SHP77 (cell line): ENCODE data around the gene SPATA3.

Experiments used
- DNase-seq, 2 experiments: peaks; one replicate each; lab custom pipeline; 2025; lab: John Stamatoyannopoulos, UW

SPATA3 gene

DNA sequence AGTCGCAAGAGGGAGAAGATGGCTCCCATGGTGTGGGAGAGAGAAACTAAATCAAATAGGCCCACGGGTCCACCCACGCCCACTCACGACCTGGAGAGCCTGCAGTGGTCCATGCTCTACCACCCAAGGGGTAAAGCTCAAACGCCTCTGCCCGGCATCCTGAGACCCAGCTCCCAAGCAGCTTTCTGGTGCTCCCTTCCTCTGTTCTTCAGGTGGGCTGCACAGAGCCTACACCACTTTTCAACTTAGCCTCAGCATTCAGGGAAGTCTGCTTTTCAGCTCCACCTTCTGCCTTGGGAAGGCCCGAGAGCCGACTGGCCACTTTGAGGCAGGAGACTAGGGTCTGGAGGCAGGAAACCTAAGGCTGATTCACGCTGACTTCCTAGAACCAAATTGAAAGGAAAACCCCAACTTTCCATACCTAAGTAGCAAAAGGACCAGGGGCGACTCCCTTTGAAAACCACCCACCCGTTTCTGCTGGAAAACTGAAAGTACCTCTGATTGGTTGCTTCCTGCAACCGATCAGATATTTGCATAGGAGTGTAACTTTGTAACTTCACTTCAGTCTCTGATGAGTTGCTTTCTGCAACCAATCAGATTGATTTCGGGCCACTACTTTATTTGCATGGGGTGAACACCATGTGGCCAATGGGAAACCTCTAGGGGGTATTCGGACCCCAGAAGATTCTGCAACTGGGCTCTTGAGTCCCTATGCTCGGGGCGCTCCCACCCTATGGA is 26.8 kb upstream of the SPATA3 start:
- no peak for DNase-seq

DNA sequence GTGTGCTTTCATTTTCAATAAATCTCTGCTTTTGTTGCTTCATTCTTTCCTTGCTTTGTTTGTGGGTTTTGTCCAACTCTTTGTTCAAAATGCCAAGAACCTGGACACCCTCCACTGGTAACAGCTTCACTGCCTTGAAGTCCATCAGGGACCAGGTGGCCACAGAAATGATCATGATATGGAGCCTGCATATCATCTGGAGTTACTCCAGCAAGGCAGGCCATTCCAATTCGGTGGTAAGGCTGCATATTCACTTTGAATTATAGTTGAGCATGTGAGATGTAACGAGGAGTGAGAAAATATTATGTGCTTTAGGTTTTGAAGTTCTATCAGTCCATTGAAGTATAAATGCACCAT is 26.3 kb upstream of the SPATA3 start:
- no peak for DNase-seq

DNA sequence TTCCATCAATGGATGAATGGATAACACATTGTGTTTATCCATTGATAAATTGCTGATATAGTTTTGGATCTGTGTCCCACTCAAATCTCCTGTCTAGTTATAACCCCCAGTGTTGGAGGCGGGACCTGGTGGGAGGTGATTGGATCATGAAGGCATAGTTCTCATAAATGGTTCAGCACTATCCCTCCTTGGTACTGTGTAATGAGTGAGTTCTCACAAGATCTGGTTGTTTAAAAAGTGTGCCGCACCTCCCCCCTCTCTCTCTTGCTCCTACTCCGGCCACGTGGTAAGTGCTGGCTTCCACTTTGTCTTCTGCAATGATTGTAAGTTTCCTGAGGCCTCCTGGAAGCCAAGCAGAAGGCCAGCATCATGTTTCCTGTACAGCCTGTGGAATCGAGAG is 23.9 kb upstream of the SPATA3 start:
- DNase-seq, result no peak

DNA sequence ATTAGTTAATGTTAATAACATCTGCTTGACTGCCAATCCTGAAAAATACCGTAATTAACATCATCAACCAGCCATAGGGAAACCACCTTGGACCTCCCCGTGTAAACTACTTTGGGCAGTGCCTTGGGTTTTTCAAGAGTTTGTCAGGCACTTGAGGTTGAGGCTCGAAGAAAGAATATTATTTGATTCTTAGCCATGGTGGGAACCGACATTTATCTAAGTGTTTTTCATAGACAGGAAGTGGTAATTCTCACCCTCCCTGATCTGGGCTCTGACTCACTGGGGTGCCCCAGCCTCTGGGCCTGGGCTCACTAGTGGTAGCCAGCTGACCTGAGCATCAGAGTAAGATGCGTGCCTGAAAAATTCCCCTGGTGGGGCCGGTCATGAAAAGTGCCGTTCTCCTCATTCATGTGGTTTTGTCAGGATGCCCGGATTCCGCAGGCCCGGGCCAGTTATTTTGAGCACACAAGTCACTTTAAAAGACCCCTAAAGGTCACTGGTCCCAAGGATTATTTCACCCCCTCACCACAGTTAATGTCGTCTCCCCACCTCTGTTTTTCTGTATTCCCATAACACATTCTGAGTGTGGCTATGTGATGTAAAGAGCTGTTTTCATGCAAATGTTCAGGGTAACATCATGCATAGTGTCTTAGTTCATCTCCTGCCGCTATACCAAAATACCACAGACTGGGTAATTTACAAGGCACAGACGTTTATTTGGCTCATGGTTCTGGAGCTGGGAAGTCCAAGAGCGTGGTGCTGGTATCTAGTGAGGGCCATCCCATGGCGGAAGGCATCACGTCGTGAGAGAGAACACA is 21.6 kb upstream of the SPATA3 start:
- DNase-seq, result no peak

DNA sequence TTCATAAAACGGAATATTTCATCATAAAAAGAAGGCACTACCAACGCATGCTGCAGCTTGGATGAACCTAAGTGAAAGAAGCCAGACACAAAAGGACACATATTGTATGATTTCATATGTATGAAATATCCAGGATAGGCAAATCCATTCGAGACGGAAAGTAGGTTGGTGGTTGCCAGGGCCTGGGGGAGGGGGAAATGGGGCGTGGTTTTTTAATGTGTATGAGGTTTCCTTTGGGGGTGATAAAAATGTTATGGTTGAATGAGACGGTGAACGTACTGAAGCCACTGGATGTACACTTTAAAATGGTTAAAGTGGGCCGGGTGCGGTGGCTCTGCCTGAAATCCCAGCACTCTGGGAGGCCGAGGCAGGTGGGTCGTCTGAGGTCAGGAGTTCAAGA is 20.0 kb upstream of the SPATA3 start:
- no peak for DNase-seq

DNA sequence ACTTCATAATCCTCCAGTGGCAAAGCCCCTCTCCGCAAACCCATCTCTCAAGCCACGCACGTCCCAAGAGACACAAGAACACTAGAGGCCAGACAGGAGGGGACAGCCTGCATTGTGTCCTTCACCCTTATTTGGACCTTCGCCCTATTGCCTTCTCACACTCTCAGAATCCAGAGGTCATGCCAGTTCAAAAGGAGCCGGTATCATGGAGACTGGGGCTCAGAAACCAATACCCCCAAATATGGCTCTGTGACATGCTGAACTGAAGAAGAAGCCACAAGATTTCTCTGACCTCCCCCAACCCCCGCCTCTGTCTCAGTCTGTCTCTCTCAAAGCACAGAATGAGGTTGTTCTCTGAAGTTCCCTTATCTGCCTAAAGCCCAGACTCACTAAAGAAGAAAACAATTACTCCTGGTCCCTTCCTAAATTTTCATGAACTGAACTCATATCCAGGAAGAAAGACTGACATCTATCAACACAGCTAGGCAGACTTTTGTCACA is 19.2 kb upstream of the SPATA3 start:
- no peak for DNase-seq

DNA sequence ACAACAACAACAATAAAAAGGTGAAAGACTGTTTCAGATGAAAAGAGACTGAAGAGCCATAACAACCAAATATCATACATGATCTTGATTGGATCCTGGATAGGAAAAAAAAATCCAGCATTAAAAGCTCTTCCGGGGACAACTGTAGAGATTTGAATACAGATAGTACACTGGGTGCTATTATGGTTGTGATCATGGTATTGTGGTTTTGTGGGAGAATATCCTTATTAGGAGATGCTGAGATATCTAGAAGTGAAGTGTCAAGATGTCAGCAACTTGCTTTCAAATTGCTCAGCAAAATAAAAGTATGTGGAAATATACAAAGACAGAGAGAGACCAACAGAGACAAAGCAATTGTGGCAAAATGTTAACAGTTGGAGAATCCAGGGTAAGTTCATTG is 15.5 kb upstream of the SPATA3 start:
- no peak for DNase-seq

DNA sequence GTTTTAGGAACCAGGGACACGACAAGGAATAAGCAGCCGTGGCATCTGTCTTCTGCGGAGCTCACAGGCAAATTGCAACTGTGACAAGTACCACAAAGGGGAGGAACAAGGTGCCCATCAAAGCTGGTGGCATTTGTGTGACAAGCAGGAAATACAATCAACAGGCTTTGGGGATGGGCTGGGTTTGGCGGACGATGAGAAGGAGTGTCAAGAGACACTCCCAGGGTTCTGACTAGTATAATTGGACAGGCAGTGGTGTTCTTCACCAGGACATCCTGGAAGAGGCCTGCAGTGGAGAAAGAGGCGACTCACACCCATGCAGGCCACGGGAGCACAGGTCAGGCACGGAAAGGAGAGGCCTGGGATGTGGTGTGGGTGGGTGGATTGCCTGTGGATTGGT is 14.2 kb upstream of the SPATA3 start:
- DNase-seq, result no peak

DNA sequence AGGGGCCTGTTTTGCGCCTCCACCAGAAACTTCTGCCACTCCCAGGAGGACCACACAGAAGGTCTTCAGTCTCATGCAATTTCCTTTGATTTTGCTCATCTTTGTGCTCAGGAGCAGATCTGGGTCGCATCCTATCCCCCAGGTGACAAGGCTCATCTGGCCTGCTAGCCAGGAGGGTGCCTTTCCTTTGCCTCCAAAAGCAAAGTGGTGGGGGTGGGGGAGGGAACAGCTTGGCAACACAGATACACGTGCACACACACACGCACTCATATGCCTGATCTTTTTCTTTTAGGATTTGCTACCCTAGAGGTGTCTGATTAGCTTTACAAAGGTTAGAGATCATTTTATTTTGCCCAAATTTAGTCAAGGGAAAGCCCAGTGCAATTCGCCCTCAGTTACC is 13.8 kb upstream of the SPATA3 start:
- no peak for DNase-seq

DNA sequence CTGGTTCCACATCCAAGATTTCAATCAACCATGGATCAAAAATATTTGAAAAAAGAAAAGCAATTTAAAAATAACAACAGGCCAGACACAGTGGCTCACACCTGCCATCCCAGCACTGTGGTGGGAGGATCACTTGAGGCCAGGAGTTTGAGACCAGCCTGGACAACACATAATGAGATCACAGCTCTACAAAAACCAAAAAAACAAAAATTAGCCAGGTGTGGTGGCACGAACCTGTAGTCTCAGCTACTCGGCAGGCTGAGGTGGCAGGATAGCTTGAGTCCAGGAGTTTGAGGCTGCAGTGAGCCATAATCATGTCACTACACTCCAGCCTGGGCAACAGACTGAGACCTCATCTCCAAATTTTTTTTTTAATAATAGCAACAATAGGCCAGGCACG is 13.4 kb upstream of the SPATA3 start:
- no peak for DNase-seq

DNA sequence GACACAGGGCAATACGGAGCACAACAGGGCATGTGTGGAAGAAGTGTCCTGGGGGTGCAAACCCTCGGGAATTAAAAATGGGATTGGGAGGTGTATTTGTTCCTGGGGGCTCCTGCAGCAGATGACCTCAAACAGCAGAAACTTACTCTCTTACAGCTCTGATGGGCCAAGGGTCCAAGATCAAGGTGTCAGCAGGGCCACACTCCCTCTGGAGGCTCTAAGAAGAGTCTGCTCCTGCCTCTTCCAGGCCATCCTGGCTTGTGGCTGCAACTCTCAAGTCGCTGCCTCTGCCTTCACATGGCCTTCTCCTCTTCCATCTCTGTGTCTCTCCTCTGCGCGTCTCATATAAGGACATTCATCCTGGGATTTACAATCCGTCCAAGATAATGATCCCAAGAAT is 12.4 kb upstream of the SPATA3 start:
- no peak for DNase-seq

DNA sequence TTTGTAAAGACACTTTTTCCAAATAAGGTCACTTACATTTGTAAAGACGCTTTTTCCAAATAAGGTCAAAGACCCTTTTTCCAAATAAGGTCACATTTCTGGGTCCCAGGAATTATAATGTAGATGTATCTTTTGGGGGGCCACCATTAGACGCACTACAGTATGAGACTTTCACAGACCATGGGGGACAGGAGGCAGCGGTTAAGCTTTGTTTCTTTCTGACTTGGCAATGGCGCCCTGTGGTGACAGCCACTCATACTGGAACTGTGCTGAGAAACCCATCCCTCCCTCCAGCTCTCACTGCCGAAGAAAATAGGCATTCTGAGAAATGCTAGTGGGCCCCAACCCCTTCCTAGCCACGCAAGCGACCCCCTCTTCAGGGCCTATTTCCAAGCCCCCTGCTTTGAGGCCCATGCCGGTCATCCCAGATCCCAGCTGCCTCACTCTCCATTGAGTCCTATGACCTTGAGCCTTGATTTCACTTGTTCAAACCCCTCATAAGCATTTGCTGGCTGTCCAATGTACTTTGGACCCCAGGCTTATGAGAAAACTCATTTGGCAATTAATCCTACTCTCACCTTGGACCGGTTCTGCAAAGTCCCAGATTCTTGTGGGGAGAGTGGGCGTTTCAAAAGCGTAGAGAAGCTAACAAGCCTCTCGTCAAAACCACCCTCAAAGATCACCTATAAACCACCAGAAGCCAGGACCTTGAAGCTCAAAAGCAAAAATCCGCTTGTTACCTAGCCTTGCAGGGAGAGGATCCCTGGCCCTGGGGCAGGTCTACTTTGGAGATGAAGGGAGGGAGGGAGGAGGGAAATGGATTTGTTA is 11.3 kb upstream of the SPATA3 start:
- DNase-seq, result no peak

DNA sequence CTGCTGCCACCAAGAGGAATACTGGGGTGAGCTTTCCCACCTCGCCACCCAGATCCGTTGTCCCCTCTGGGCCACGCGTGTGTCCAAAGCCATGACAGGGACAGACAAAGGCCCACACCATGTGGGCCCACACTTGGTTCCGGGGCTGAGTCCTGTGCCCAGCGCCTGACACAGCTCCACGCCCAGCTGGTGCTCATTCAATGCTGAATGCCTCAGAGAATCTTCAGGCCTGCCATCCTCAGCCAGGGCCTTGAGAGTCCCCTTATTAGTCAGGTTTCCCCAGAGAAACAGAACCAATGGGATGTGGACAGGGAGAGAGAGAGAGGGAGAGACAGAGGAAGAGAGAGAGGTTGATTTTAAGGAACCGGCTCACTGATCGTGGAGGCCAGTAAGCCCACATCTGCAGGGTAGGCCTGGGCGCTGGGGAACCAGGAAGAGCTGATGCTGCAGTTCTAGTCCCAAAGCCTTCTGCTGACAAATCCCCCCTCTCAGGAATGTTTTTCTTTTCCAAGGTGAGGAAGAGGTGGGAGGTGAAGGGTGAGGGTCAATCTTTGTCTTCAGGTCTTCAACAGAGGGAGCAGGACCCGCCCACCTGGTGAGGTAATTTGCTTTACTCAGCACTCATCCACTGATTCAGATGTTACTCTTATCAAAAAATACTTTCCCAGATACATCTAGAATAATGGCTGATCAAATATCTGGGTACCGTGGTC is 10.2 kb upstream of the SPATA3 start:
- no peak for DNase-seq

DNA sequence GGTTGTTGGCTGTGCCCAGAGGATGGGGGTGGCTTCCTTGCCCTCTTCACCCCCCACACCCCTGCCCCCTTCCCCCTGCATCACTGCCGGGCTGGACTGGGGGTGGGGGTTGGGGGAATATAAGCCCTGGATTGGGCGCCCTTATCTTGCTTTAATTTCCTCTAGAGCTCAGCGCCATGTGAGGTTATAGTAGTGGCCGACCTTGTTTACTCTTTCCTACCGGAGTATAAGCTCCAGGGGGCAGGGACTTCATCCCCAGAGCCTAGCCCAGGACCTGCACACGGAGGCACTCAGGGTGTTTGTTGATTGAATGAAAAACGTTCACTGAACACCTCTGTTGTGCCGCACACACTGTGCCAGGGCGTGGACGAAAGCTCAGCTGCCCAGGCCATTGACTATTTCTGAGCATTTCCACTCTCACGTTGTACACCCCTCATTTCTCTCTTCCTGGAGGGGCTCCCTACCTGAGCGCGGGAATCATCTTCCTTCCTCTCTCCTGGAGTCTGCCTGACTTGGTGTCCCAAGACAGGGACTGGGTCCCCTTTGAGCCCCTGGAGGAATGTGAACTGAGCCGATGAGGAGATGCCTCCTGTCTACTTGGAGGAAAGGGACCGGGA is 9.3 kb upstream of the SPATA3 start:
- no peak for DNase-seq

DNA sequence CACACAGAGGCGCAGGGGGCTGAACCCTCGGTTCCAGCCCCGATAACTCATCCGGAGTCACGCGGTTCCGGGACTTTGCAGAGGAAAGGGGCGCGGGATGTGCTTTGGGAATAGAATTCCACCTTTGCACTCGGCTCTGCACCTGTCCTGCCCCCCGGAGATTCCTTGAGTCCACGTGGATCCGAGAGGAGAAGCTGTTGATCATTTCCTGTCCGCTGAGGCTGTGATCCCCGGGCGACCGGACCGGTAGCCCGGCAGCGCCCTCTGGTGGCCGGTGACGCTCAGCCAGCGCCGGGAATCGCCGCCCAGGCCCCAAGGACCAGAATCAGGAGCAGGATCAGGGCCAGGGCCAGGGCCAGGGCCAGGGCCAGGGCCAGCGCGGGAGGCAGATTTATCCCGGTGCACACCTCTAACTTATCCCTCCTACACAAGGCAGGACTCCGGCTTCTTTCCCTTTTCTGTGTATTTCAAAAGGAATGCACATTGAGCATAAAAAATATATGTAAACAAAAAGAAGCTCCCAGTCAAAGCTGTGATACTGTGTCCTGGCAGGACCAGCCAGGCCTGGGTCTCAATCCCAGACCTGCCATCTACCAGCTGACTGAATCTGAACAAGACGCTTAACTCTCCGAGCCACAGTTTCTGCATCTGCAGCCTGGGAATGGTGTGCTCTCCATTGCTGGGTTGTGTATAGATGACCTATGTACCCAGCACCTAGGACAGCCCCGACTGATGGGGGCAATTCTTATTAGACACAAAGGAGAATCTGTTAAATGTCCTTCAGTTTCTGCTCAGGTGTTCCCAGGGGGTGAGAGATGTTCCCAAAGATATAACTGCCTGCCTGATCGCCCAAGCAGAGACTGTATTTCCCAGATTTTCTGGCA is 8.5 kb upstream of the SPATA3 start:
- DNase-seq, result peak; percentile 58 to 71

DNA sequence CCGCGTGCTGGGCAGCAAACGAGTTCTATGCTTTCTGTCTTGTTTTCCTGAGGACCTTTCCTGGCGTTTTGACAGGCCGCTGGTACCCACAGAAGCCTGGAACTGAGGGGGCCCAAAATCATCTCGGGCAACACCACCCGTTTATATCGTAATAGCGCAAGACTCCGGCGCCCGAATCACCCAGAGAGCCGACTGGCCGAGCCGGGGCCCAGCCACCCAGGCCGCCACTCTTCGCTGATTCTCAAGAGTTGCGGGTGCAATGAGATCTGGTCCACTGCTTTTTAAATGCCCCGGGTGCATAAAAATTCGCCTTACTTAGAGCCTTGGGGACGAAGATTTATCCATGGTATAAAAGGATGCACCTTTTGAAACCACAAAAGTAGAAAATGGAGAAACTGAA is 6.2 kb upstream of the SPATA3 start:
- no peak for DNase-seq

DNA sequence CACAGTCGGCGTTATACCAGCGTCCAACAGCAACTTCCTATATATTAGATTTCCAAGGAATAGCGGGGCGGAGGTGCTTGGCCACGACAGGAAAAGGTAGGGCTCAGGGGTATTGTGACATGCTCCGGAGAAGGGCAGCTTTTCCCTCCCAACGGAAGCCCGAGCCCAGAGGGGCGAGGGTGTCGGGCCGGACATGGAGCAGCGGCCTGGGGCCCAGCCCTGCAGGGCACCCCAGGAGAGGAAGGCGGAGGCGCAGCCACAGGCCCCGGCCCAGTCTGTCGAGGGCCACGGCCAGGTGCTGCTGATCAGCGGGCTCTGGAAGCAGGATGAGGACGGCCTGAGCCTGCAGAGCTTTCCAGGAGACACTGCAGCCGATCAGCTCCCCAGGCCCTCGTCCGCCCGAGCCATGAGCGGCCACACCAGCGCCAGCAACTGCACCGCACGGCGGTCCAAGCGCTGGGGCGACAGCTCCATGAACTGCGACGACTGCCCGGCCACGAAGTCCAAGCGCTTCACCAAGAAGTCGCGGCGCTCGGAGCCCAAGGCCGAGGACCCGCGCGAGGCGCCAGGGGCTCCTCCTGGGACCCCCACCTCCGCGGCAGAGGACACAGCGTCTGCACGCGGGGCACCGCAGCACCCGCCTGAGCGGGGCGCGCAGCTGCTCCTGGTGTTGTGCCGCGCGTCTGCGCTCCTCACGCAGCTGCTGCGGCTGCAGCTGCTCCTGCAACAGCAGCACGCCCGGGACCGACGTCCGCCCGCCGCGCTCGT is 5.6 kb upstream of the SPATA3 start:
- DNase-seq, result no peak

DNA sequence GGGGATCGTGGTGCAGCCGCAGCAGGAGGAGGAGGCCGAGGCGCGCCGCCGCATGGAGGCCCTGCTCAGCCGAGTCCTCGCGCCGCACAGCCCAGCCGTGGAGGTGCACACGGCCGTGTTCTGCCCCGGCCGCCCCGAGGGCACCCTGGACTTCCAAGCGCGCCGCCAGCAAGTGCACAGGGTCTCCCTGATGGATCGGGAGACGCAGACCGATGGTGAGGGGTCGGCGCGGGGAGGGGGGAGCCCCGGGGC is 5.1 kb upstream of the SPATA3 start:
- no peak for DNase-seq

DNA sequence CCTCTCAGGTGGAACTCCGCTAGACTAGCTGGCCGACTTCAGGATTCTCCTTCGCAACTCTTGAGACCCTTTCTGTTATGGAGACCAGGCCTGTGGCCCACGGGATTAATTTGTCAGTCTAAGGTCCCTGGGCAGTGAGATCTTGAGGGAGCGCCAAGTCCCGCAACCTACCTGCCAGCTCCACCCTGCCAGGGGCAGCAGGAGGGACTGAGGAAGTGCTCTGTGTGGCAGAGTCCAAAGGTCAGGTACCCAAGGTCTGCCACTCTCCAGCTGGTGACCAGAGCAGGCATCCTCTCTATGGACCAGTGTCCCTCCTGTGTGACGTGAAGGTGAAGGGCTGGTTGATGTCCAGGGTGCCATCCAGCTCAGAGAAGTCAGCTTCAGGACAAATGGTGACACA is 4.3 kb upstream of the SPATA3 start:
- DNase-seq, result no peak

DNA sequence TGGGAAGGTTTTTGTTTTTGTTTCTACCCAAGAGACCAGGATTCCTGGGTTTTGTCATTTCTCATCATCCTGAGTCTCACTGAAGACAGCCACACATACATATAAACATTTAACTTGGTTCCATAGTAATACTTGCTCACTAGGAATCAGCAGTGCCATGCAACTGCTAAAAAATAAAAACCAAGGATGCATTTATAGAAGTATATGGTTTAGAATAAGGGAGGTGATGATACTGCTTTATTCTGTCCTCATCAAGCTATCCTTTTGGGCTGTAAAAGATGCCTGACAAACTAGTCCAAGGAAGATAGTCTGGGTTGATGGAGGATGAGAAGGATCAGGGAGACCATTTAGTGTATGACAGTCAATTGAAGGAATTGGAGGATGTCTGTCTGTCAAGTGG is 740 bp downstream of the SPATA3 start:
- no peak for DNase-seq
